HCT116 (cell line): Measurements from ENCODE around the gene LRRC8B. TPM values are rescaled to one million over a fixed set of nuclear protein-coding genes. Genes with fewer than 3 reads are reported as not detected.

Experiments used
- ATAC-seq: fragments of 200-7000 bp; cut with Tn5 transposase; 2 replicates; pipeline ENCODE4 v1.9.1; 2020; ENCODE audit warnings: mild to moderate bottlenecking, moderate library complexity
- BruUV-seq: library from RNA; stranded (reverse); fragments of 400-500 nt; replicated peaks from 2 replicates; lab custom pipeline; 2021; lab: Mats Ljungman, UMichigan
- CTCF ChIA-PET: fragments of 300-600 bp; sonication (Branson Sonifier 250); formaldehyde crosslinking; loops from one replicate; lab custom pipeline; 2021; ENCODE audit warnings: antibody characterized with exemption; lab: Charles Lee
- POLR2A ChIA-PET: fragments of 300-600, 350-600 bp; sonication (Branson Sonifier 250); formaldehyde crosslinking; loops from one replicate; lab custom pipeline; 2021; ENCODE audit warnings: antibody characterized with exemption; lab: Charles Lee
- RAD21 ChIA-PET, 2 experiments: fragments of 300-600 bp; sonication (Branson Sonifier 250); formaldehyde crosslinking; loops; one replicate each; lab custom pipeline; 2023; ENCODE audit warnings: low total read pairs in 2 of 2; ENCODE audit not compliant: uncharacterized antibody in 2 of 2, unreplicated experiment in 2 of 2, low non-redundant PET in 1 of 2; lab: Charles Lee
- DNase-seq: peaks from one replicate; pipeline ENCODE4 v3.0.0-alpha.2; 2010; ENCODE audit warnings: low read depth, low spot score
- H2AFZ ChIP-seq: fragments of 200-600 bp; shearing (Covaris generic), sonication (generic); 2 replicates; pipeline ENCODE4 v1.6.1; 2017; ENCODE audit warnings: low read depth, mixed run types, mixed read lengths, antibody characterized with exemption, low read length; ENCODE audit not compliant: poor library complexity, severe bottlenecking
- H3K27ac ChIP-seq: 2 replicates; pipeline ENCODE4 v1.5.1; 2012; ENCODE audit warnings: low read depth, low read length
- H3K27me3 ChIP-seq: fragments of 200-600 bp; sonication (generic); 2 replicates; pipeline ENCODE4 v1.6.1; 2016; ENCODE audit warnings: mixed run types, low read length, mixed read lengths; ENCODE audit not compliant: insufficient read depth
- H3K36me3 ChIP-seq, 2 experiments: fragments of 200-500 bp in 1 of 2; fragments of 200-600 bp in 1 of 2; sonication (Bioruptor generic) in 1 of 2; sonication (generic) in 1 of 2; 2 replicates each; pipeline versions ENCODE4 v1.5.1 to v1.6.1; 2014 to 2016; ENCODE audit warnings: low read length in 2 of 2, inconsistent platforms in 1 of 2, mixed read lengths in 1 of 2, mixed run types in 1 of 2; ENCODE audit not compliant: insufficient read depth in 2 of 2, control insufficient read depth in 1 of 2
- H3K4me1 ChIP-seq, 2 experiments: fragments of 200-600 bp in 1 of 2; sonication (generic) in 1 of 2; 2 replicates each; pipeline versions ENCODE4 v1.5.1 to v1.6.1; 2012 to 2017; ENCODE audit warnings: low read length in 2 of 2, inconsistent platforms in 1 of 2, mild to moderate bottlenecking in 1 of 2, mixed read lengths in 1 of 2, mixed run types in 1 of 2, moderate library complexity in 1 of 2; ENCODE audit not compliant: insufficient read depth in 2 of 2, control insufficient read depth in 1 of 2
- H3K4me2 ChIP-seq: fragments of 200-600 bp; sonication (generic); 2 replicates; pipeline ENCODE4 v1.6.1; 2017; ENCODE audit warnings: mixed run types, low read length, mixed read lengths
- H3K4me3 ChIP-seq, 2 experiments: fragments of 200-600 bp in 1 of 2; sonication (generic) in 1 of 2; replicated peaks in 1 of 2; 2 replicates each; pipeline ENCODE4 v1.5.1; 2011 to 2016; ENCODE audit warnings: low read length in 2 of 2, control low read depth in 1 of 2, low read depth in 1 of 2, mild to moderate bottlenecking in 1 of 2, mixed read lengths in 1 of 2, mixed run types in 1 of 2
- H3K79me2 ChIP-seq: fragments of 200-600 bp; sonication (generic); 2 replicates; pipeline ENCODE4 v1.6.1; 2017; ENCODE audit warnings: mild to moderate bottlenecking, mixed run types, low read length, moderate library complexity, mixed read lengths; ENCODE audit not compliant: insufficient read depth
- H3K9ac ChIP-seq: fragments of 200-600 bp; sonication (generic); 2 replicates; pipeline ENCODE4 v1.6.1; 2016; ENCODE audit warnings: low read length, mixed read lengths
- H3K9me2 ChIP-seq: fragments of 200-600 bp; sonication (generic), shearing (Covaris generic); 2 replicates; pipeline ENCODE4 v1.6.1; 2017; ENCODE audit warnings: mixed run types, mild to moderate bottlenecking, moderate library complexity; ENCODE audit not compliant: insufficient read depth
- H3K9me3 ChIP-seq, 2 experiments: fragments of 200-500 bp in 1 of 2; fragments of 200-600 bp in 1 of 2; sonication (Bioruptor generic) in 1 of 2; sonication (generic) in 1 of 2; 2 replicates each; pipeline ENCODE4 v1.6.1; 2014 to 2017; ENCODE audit warnings: low read length in 2 of 2, mixed read lengths in 2 of 2, inconsistent platforms in 1 of 2, low read depth in 1 of 2, mild to moderate bottlenecking in 1 of 2, mixed run types in 1 of 2, moderate library complexity in 1 of 2; ENCODE audit not compliant: control insufficient read depth in 1 of 2, insufficient read depth in 1 of 2
- H4K20me1 ChIP-seq: fragments of 200-600 bp; sonication (generic), shearing (Covaris generic); 2 replicates; pipeline ENCODE4 v1.6.1; 2017; ENCODE audit warnings: mixed run types, mild to moderate bottlenecking, moderate library complexity; ENCODE audit not compliant: insufficient read depth
- CBX3 ChIP-seq: IDR thresholded peaks from 2 replicates; pipeline ENCODE4 v1.6.1; 2012; ENCODE audit warnings: low read depth
- MAX ChIP-seq: IDR thresholded peaks from 2 replicates; pipeline ENCODE4 v1.6.1; 2012
- POLR2AphosphoS5 ChIP-seq: IDR thresholded peaks from 2 replicates; pipeline ENCODE4 v1.6.1; 2011; ENCODE audit warnings: mild to moderate bottlenecking, low read depth, low read length, moderate library complexity
- RAD21 ChIP-seq: IDR thresholded peaks from 2 replicates; pipeline ENCODE4 v1.6.1; 2012; ENCODE audit warnings: low read depth, mild to moderate bottlenecking
- intact Hi-C: fragments of 100-400 bp; cut with micrococcal nuclease; formaldehyde crosslinking; loops from 2 replicates; pipeline ENCODE4 v1.10.0; 2022
- total RNA-seq: library from RNA; stranded (reverse); gene quantifications from one replicate; pipeline ENCODE4 v1.2.1, GENCODE V29; 2021; ENCODE audit not compliant: unreplicated experiment
- TF ChIP-seq, protein P1 (sequence below), 3 experiments: fragments of 200-600 bp in 1 of 3; sonication (generic) in 1 of 3; IDR thresholded peaks in 2 of 3; conservative IDR thresholded peaks in 1 of 3; 2 replicates each; pipeline ENCODE4 v1.5.1; 2012 to 2017; ENCODE audit warnings: low read depth in 2 of 3, low read length in 2 of 3, antibody characterized with exemption in 1 of 3, borderline replicate concordance in 1 of 3, control low read depth in 1 of 3, mild to moderate bottlenecking in 1 of 3, mixed read lengths in 1 of 3, mixed run types in 1 of 3, moderate library complexity in 1 of 3; ENCODE audit not compliant: insufficient read depth in 1 of 3

The LRRC8B gene
- total RNA-seq, 1 experiment from 2014 or later = 17.9 TPM

- H3K27me3 ChIP-seq = no peaks in the 10 kb centered on the region
- peak; percentile 96 for ATAC-seq
- ChIA-PET CTCF (interaction anchor here (0.6 to 1.9 kb wide), 4 partner anchors 34 to 117 kb away, joined by 3 to 4 read pairs (median 3); partner anchors contain the start of gene LRRC8C), RAD21 (no interaction called here), POLR2A (no interaction called here)
- H3K27ac ChIP-seq = no peak overlapping the region
- H3K36me3 ChIP-seq = no peaks in the 10 kb centered on the region
- H3K9me2 ChIP-seq = no peaks in the 10 kb centered on the region
- H3K4me2 ChIP-seq = no peak overlapping the region
- no peak overlapping the region for H2AFZ ChIP-seq
- TF ChIP-seq POLR2AphosphoS5 = no peak
- 0 out of 2 replicates have a peak, but pooled peaks have one; percentile 18 for TF ChIP-seq CBX3
- TF ChIP-seq, protein P1, sequence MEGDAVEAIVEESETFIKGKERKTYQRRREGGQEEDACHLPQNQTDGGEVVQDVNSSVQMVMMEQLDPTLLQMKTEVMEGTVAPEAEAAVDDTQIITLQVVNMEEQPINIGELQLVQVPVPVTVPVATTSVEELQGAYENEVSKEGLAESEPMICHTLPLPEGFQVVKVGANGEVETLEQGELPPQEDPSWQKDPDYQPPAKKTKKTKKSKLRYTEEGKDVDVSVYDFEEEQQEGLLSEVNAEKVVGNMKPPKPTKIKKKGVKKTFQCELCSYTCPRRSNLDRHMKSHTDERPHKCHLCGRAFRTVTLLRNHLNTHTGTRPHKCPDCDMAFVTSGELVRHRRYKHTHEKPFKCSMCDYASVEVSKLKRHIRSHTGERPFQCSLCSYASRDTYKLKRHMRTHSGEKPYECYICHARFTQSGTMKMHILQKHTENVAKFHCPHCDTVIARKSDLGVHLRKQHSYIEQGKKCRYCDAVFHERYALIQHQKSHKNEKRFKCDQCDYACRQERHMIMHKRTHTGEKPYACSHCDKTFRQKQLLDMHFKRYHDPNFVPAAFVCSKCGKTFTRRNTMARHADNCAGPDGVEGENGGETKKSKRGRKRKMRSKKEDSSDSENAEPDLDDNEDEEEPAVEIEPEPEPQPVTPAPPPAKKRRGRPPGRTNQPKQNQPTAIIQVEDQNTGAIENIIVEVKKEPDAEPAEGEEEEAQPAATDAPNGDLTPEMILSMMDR (IDR thresholded peaks at IDR 0.05 in 2 of 3, conservative IDR thresholded peaks at IDR 0.05 in 1 of 3; ENCODE audit: borderline replicate concordance in 1 of 3, insufficient read depth in 1 of 3, low read depth in 2 of 3, low read length in 2 of 3) = peak; percentile 56 to 68 (median 66); a peak in 5 of 6 replicates
- peak; percentile 71 for TF ChIP-seq RAD21
- TF ChIP-seq MAX = no peak
- no peaks in the 10 kb centered on the region for H3K4me1 ChIP-seq
- no TSS peak for BruUV-seq
- no peak overlapping the region for H3K4me3 ChIP-seq
- H4K20me1 ChIP-seq = no peaks in the 10 kb centered on the region
- intact Hi-C loops = loop anchor here (1.0 to 5.0 kb wide), 3 partner anchors 74 to 601 kb away; partner anchors contain the start of gene LRRC8B
- H3K9me3 ChIP-seq = no peaks in the 10 kb centered on the region
- H3K79me2 ChIP-seq = 0 out of 2 replicates have a peak, but pooled peaks cover 7% of the 10 kb centered on the region
- DNase-seq = peak; percentile 26
- no peak overlapping the region for H3K9ac ChIP-seq
These were observed 74.1 kb downstream of the LRRC8B start for GRCh38 chr1:89598450-89599331.
